DND-41 (cell line): ENCODE measurements around the gene RASL11B.

ENCODE experiments used
- EZH2 ChIP-seq: IDR thresholded peaks from 3 replicates; pipeline ENCODE4 v1.6.1; 2012; ENCODE audit warnings: borderline replicate concordance, low read depth, mild to moderate bottlenecking, moderate library complexity, low read length, inconsistent platforms; ENCODE audit not compliant: severe bottlenecking
- TF ChIP-seq, protein P1 (sequence below): IDR thresholded peaks from 2 replicates; pipeline ENCODE4 v1.5.1; 2012; ENCODE audit warnings: borderline replicate concordance, low read length, moderate library complexity, mild to moderate bottlenecking; ENCODE audit not compliant: poor library complexity, severe bottlenecking; ENCODE audit errors: extremely low read depth

- TF ChIP-seq, protein P1, sequence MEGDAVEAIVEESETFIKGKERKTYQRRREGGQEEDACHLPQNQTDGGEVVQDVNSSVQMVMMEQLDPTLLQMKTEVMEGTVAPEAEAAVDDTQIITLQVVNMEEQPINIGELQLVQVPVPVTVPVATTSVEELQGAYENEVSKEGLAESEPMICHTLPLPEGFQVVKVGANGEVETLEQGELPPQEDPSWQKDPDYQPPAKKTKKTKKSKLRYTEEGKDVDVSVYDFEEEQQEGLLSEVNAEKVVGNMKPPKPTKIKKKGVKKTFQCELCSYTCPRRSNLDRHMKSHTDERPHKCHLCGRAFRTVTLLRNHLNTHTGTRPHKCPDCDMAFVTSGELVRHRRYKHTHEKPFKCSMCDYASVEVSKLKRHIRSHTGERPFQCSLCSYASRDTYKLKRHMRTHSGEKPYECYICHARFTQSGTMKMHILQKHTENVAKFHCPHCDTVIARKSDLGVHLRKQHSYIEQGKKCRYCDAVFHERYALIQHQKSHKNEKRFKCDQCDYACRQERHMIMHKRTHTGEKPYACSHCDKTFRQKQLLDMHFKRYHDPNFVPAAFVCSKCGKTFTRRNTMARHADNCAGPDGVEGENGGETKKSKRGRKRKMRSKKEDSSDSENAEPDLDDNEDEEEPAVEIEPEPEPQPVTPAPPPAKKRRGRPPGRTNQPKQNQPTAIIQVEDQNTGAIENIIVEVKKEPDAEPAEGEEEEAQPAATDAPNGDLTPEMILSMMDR, result no peak
- no peak for TF ChIP-seq EZH2
These were observed 22.9 kb downstream of the RASL11B start for GRCh38 chr4:52884994-52885393.
